Upper lobe of left lung (tissue), 4 donors: ENCODE data around the gene SPARCL1.

Source experiments
- CTCF ChIP-seq, 6 experiments: fragments of 450-650 bp in 4 of 6; fragments of 200-600 bp in 2 of 6; sonication (generic) in 2 of 6; IDR thresholded peaks; one replicate each; pipeline ENCODE4 v1.5.1; 2016 to 2019; ENCODE audit warnings: antibody characterized with exemption in 6 of 6
- EP300 ChIP-seq, 4 donors: sonication (generic); formaldehyde crosslinking; IDR thresholded peaks; one replicate each; pipeline ENCODE4 v1.5.1; 2017; ENCODE audit warnings: antibody characterized with exemption in 4 of 4, control low read depth in 2 of 4
- POLR2A ChIP-seq, 4 donors: fragments of 450-650 bp; IDR thresholded peaks; one replicate each; pipeline ENCODE4 v1.5.1; 2016 to 2017; ENCODE audit warnings: antibody characterized with exemption in 4 of 4, mild to moderate bottlenecking in 2 of 4
- POLR2AphosphoS5 ChIP-seq, 2 donors: sonication (generic); formaldehyde crosslinking; IDR thresholded peaks; one replicate each; pipeline ENCODE4 v1.5.1; 2017; ENCODE audit warnings: antibody characterized with exemption in 2 of 2

- TF ChIP-seq CTCF (IDR thresholded peaks at IDR 0.05), result no peak
- no peak for TF ChIP-seq EP300 (IDR thresholded peaks at IDR 0.05)
- TF ChIP-seq POLR2A (IDR thresholded peaks at IDR 0.05), result no peak
- no peak for TF ChIP-seq POLR2AphosphoS5 (IDR thresholded peaks at IDR 0.05)
Measured at GRCh38 chr4:87575983-87576382, 46.8 kb upstream of the SPARCL1 start.
